OCI-LY3 (cell line): ENCODE measurements around the gene USP35.

Experiments used
- CTCF ChIP-seq: fragments of 200-600, 300-600 bp; sonication (generic); IDR thresholded peaks from 2 replicates; pipeline ENCODE4 v1.5.1; 2014; ENCODE audit warnings: antibody characterized with exemption, low read length, low read depth
- EZH2phosphoT487 ChIP-seq: fragments of 200-600 bp; shearing (Covaris generic); IDR thresholded peaks from 2 replicates; pipeline ENCODE4 v1.6.1; 2018; ENCODE audit warnings: antibody characterized with exemption, mixed run types, low read depth

GRCh38 chr11:78199015-78199652 lies 10.4 kb downstream of the USP35 start:
- TF ChIP-seq EZH2phosphoT487 (no peak), CTCF (no peak)
